Gastroesophageal sphincter (tissue), 3 donors: ENCODE data around the gene HSP90B1.

Experiments
- EP300 ChIP-seq: sonication (generic); formaldehyde crosslinking; IDR thresholded peaks from one replicate; pipeline ENCODE4 v1.6.1; 2017; ENCODE audit warnings: antibody characterized with exemption, mild to moderate bottlenecking
- POLR2A ChIP-seq, 2 donors: fragments of 450-650 bp; IDR thresholded peaks; one replicate each; pipeline ENCODE4 v1.6.1; 2017; ENCODE audit warnings: antibody characterized with exemption in 2 of 2, mild to moderate bottlenecking in 2 of 2, moderate library complexity in 1 of 2
- POLR2AphosphoS5 ChIP-seq: sonication (generic); formaldehyde crosslinking; IDR thresholded peaks from one replicate; pipeline ENCODE4 v1.6.1; 2017; ENCODE audit warnings: antibody characterized with exemption
- TF ChIP-seq, protein P1 (sequence below), 4 experiments: fragments of 200-600 bp in 2 of 4; fragments of 450-650 bp in 2 of 4; sonication (generic) in 1 of 4; IDR thresholded peaks; one replicate each; pipeline ENCODE4 v1.5.1; 2017 to 2019; ENCODE audit warnings: antibody characterized with exemption in 4 of 4, mild to moderate bottlenecking in 2 of 4, moderate library complexity in 2 of 4

- no peak for TF ChIP-seq POLR2AphosphoS5
- TF ChIP-seq, protein P1, sequence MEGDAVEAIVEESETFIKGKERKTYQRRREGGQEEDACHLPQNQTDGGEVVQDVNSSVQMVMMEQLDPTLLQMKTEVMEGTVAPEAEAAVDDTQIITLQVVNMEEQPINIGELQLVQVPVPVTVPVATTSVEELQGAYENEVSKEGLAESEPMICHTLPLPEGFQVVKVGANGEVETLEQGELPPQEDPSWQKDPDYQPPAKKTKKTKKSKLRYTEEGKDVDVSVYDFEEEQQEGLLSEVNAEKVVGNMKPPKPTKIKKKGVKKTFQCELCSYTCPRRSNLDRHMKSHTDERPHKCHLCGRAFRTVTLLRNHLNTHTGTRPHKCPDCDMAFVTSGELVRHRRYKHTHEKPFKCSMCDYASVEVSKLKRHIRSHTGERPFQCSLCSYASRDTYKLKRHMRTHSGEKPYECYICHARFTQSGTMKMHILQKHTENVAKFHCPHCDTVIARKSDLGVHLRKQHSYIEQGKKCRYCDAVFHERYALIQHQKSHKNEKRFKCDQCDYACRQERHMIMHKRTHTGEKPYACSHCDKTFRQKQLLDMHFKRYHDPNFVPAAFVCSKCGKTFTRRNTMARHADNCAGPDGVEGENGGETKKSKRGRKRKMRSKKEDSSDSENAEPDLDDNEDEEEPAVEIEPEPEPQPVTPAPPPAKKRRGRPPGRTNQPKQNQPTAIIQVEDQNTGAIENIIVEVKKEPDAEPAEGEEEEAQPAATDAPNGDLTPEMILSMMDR (IDR thresholded peaks at IDR 0.05), result no peak
- TF ChIP-seq POLR2A (IDR thresholded peaks at IDR 0.05), result no peak
- no peak for TF ChIP-seq EP300
Measured at GRCh38 chr12:103957865-103958388, 27.7 kb downstream of the HSP90B1 start.
